Lower leg skin (tissue), 4 donors: ENCODE measurements around the gene IGF2. TPM values are rescaled to one million over a fixed set of nuclear protein-coding genes. Genes with fewer than 3 reads are reported as not detected.
A peak's percentile ranks its signal among the peaks of the same experiment; 100 is the strongest.

ENCODE experiments used
- DNase-seq, 2 donors: peaks; one replicate each; pipeline ENCODE4 v3.0.0-alpha.2; 2019; ENCODE audit warnings: low spot score in 2 of 2
- H3K4me3 ChIP-seq: fragments of 200-600 bp; sonication (generic); 2 replicates; pipeline ENCODE4 v1.5.1; 2017; ENCODE audit warnings: mild to moderate bottlenecking, low read depth; ENCODE audit not compliant: poor library complexity, severe bottlenecking
- CTCF ChIP-seq, 3 donors: fragments of 450-650 bp; IDR thresholded peaks; one replicate each; pipeline ENCODE4 v1.5.1; 2016; ENCODE audit warnings: antibody characterized with exemption in 3 of 3, mild to moderate bottlenecking in 3 of 3, moderate library complexity in 2 of 3
- POLR2A ChIP-seq, 2 donors: fragments of 450-650 bp; IDR thresholded peaks; one replicate each; pipeline ENCODE4 v1.6.1; 2016 to 2017; ENCODE audit warnings: antibody characterized with exemption in 2 of 2, mild to moderate bottlenecking in 1 of 2, moderate library complexity in 1 of 2
- WGBS, 2 donors: methylation state at CpG; one replicate each; pipeline ENCODE4 v1.1.5; 2018; 5-methylcytosine and 5-hydroxymethylcytosine counted together
- intact Hi-C: fragments of 100-400 bp; cut with DNase I; formaldehyde crosslinking; loops from one replicate; pipeline ENCODE4 v1.15.0; 2023; ENCODE audit warnings: low total_unique reads
- total RNA-seq, 4 donors: library from RNA; depleted of rRNA; stranded (reverse); fragments of >200 nt; gene quantifications; one replicate each; pipeline ENCODE4 v1.1.0, GENCODE V29; 2016

IGF2 gene
- total RNA-seq, 4 donors from 2014 or later = 4.5 to 14.7 (median 6.0) TPM

- intact Hi-C loops = no loop called here
- H3K4me3 ChIP-seq = no peak overlapping the region
- DNase-seq = peak in 1 of 2 donors; percentile 65
- TF ChIP-seq POLR2A (IDR thresholded peaks at IDR 0.05) (no peak), CTCF (IDR thresholded peaks at IDR 0.05) (no peak)
- WGBS, 2 donors = 89 to 90% methylated on average over 10 of the region's 10 CpGs
These were observed 38.0 kb downstream of the IGF2 start for GRCh38 chr11:2101171-2101675.

- no peak overlapping the region for H3K4me3 ChIP-seq
- no peak for TF ChIP-seq CTCF (IDR thresholded peaks at IDR 0.05)
- TF ChIP-seq POLR2A (IDR thresholded peaks at IDR 0.05) = no peak
- intact Hi-C loops = no loop called here
- WGBS, 2 donors = 61 to 82% methylated on average over 24 of the region's 25 CpGs
- DNase-seq = no peak
These were observed 38.6 kb downstream of the IGF2 start for GRCh38 chr11:2100361-2101170.

GRCh38 chr11:2099516-2100349 is 39.5 kb downstream of the IGF2 start:
- WGBS, 2 donors = 35 to 40% methylated on average over 8 to 20 of the region's 20 CpGs
- no peak overlapping the region for H3K4me3 ChIP-seq
- DNase-seq = peak in 1 of 2 donors; percentile 52
- intact Hi-C loops = no loop called here
- no peak for TF ChIP-seq POLR2A (IDR thresholded peaks at IDR 0.05)
- TF ChIP-seq CTCF (IDR thresholded peaks at IDR 0.05) = no peak

DNA sequence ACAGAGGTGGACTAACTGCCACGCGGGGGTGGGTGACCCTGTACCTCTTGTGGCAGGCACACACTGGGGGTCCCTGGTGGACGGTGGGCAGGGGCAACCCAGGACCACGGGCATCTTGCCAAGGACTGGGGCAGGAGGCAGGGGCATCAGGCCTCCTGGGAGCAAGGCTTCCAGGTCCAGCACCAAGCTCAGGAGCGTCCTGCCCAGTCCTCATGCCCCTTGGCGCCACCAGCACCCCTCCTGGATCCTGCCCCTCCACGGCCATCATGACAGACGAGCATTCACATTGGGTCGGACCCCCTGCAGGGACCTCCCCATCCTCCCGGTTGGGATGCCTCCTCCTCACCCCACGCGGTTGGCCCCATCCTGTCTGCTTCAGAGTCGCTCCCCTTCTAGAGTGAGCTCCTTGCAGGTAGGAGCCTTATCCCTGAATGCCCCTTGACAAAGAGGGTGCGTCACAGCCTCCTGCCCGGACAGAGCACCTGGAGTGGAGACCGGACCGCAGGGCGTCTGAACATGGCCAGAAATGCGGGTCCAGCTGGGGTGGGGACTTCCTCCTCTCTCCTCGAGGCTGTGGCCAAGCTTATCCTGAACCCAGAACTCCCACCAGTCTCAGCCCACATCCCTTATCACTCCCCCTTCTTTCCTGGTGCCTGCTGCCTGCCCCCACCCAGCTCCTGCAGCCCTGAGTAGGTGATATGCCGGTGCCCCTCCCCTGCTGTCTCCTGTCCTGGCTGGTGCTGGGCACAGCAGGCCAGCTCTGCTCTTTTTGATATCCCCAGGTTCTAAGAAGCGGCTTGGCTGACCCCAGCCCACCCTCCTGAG is 40.3 kb downstream of the IGF2 start:
- no peak overlapping the region for H3K4me3 ChIP-seq
- intact Hi-C loops = no loop called here
- DNase-seq = no peak
- WGBS, 2 donors = 64 to 69% methylated on average over 19 to 22 of the region's 22 CpGs
- TF ChIP-seq CTCF (IDR thresholded peaks at IDR 0.05) = no peak
- no peak for TF ChIP-seq POLR2A (IDR thresholded peaks at IDR 0.05)

DNA sequence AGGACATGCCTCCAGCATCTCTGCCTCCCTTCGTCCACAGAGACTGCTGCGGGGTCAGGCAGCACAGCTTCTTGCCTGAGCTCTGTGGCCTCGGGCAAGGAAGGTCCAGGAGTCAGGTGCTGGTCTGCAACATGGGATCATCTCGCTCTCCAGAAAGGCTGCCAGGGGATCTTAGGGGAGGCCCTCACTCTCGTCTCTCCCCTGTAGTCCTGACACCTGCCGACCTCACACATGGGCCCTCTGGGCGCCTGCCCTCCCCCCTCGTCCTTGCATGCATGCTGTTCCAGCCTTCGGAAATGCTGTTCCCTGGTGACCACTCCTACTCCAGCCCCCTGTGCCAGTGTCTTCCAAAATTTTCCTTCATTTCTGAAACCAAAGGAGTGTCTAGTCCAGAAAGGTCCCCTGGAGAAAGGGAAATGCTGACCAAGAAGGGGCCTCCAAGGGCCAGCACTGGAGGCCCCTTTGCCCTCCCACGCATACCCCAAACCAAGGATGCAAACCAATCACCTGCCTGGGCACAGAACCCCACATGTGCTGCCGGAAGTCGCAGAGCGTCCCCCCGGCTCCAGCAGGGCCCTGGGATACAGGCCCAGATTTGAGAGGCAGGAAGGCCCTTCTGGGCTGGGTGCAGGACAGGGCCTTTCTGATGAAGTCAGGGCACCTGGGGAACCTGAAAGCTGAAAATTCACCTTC is 41.0 kb downstream of the IGF2 start:
- 92 to 95% methylated on average over 14 of the region's 14 CpGs for WGBS, 2 donors
- no peak for DNase-seq
- intact Hi-C loops = no loop called here
- no peak overlapping the region for H3K4me3 ChIP-seq
- TF ChIP-seq POLR2A (IDR thresholded peaks at IDR 0.05) (no peak), CTCF (IDR thresholded peaks at IDR 0.05) (no peak)
